CD4-positive, alpha-beta memory T cell (primary cell): ENCODE measurements around the gene PXT1. TPM values are rescaled to one million over a fixed set of nuclear protein-coding genes. Genes with fewer than 3 reads are reported as not detected.

Experiments used
- CTCF ChIA-PET: fragments of 350-600 bp; sonication (Branson Sonifier 250); formaldehyde crosslinking; loops from one replicate; lab custom pipeline; 2021; ENCODE audit warnings: inconsistent platforms; ENCODE audit not compliant: partially characterized antibody; lab: Charles Lee
- POLR2A ChIA-PET: fragments of 350-600 bp; sonication (Branson Sonifier 250); formaldehyde crosslinking; loops from one replicate; lab custom pipeline; 2021; ENCODE audit not compliant: partially characterized antibody; lab: Charles Lee
- DNase-seq, 5 donors: peaks; one replicate each; pipeline versions ENCODE4 v3.0.0 to v3.0.0-alpha.2; 2020 to 2022; ENCODE audit warnings: mixed read lengths in 1 of 5
- H3K27ac ChIP-seq: one replicate; pipeline ENCODE4 v1.7.0; 2013; ENCODE audit warnings: low read depth, low read length
- H3K27me3 ChIP-seq: 2 replicates; pipeline ENCODE4 v1.7.0; 2013; ENCODE audit warnings: mild to moderate bottlenecking, low read length, moderate library complexity; ENCODE audit not compliant: insufficient read depth
- H3K36me3 ChIP-seq: 2 replicates; pipeline ENCODE4 v1.7.0; 2013; ENCODE audit warnings: mild to moderate bottlenecking, low read length, moderate library complexity; ENCODE audit not compliant: insufficient read depth
- H3K4me1 ChIP-seq: 2 replicates; pipeline ENCODE4 v1.7.0; 2013; ENCODE audit warnings: mild to moderate bottlenecking, low read length, moderate library complexity; ENCODE audit not compliant: insufficient read depth
- H3K4me3 ChIP-seq, 2 donors: one replicate each; pipeline ENCODE4 v1.7.0; 2013; ENCODE audit warnings: low read length in 2 of 2, mild to moderate bottlenecking in 1 of 2
- H3K9me3 ChIP-seq, 2 donors: one replicate each; pipeline ENCODE4 v1.7.0; 2013; ENCODE audit warnings: low read length in 2 of 2, control low read depth in 1 of 2; ENCODE audit not compliant: control insufficient read depth in 1 of 2
- H3K27ac Mint-ChIP-seq, 7 donors: one replicate each; pipeline ENCODE4 v1.8.0; 2020 to 2021; ENCODE audit warnings: mixed read lengths in 7 of 7, mild to moderate bottlenecking in 6 of 7, inconsistent platforms in 3 of 7, moderate library complexity in 3 of 7
- H3K27me3 Mint-ChIP-seq, 2 donors: one replicate each; pipeline ENCODE4 v1.8.0; 2020 to 2021; ENCODE audit warnings: mixed read lengths in 2 of 2
- H3K36me3 Mint-ChIP-seq, 2 donors: one replicate each; pipeline ENCODE4 v1.8.0; 2020 to 2021; ENCODE audit warnings: mixed read lengths in 2 of 2, inconsistent platforms in 1 of 2, mild to moderate bottlenecking in 1 of 2
- H3K4me1 Mint-ChIP-seq, 4 donors: one replicate each; pipeline ENCODE4 v1.8.0; 2020 to 2021; ENCODE audit warnings: mixed read lengths in 4 of 4, mild to moderate bottlenecking in 1 of 4
- H3K4me3 Mint-ChIP-seq, 8 donors: one replicate each; pipeline ENCODE4 v1.8.0; 2020 to 2021; ENCODE audit warnings: mixed read lengths in 8 of 8, mild to moderate bottlenecking in 7 of 8, moderate library complexity in 6 of 8, inconsistent platforms in 3 of 8
- H3K9me3 Mint-ChIP-seq, 8 donors: one replicate each; pipeline ENCODE4 v1.8.0; 2020 to 2021; ENCODE audit warnings: mixed read lengths in 8 of 8, mild to moderate bottlenecking in 5 of 8, inconsistent platforms in 3 of 8, moderate library complexity in 1 of 8
- intact Hi-C: fragments of 100-400 bp; cut with micrococcal nuclease; formaldehyde crosslinking; loops from one replicate; pipeline ENCODE4 v1.15.1; 2023
- polyA plus RNA-seq, 2 donors: library from polyadenylated mRNA; unstranded; fragments of 300-500 nt; fragmentation: Illumina TruSeq; gene quantifications; one replicate each; pipeline ENCODE4 v1.2.3, GENCODE V29; 2021
- total RNA-seq, 2 experiments: library from RNA; stranded (reverse); gene quantifications; one replicate each; pipeline ENCODE4 v1.2.3, GENCODE V29; 2021

PXT1 gene
- total and polyA plus RNA-seq, 4 experiments from 2014 or later: 0.25 TPM; not detected in 3

- H3K27me3 ChIP-seq: no peaks in the 10 kb centered on the region
- no peak for DNase-seq
- no peak overlapping the region for H3K27ac Mint-ChIP-seq
- H3K4me1 ChIP-seq: no peaks in the 10 kb centered on the region
- H3K27me3 Mint-ChIP-seq: peaks cover 3 to 10% of the 10 kb centered on the region in 2 donors
- no peak overlapping the region for H3K27ac ChIP-seq
- H3K4me1 Mint-ChIP-seq: no peaks in the 10 kb centered on the region
- intact Hi-C loops: no loop called here
- no peak overlapping the region for H3K4me3 ChIP-seq
- no peaks in the 10 kb centered on the region for H3K9me3 ChIP-seq
- no peaks in the 10 kb centered on the region for H3K9me3 Mint-ChIP-seq
- ChIA-PET POLR2A (no interaction called here), CTCF (interaction anchor here (0.7 kb wide), 1 partner anchor 323 kb away, joined by 3 read pairs; no protein-coding TSS in a partner anchor)
- H3K36me3 ChIP-seq: no peaks in the 10 kb centered on the region
- no peak overlapping the region for H3K4me3 Mint-ChIP-seq
- no peaks in the 10 kb centered on the region for H3K36me3 Mint-ChIP-seq
Measured at GRCh38 chr6:36402481-36402880, 40.2 kb downstream of the PXT1 start.

- no peak overlapping the region for H3K27ac ChIP-seq
- intact Hi-C loops: no loop called here
- H3K4me3 Mint-ChIP-seq: no peak overlapping the region
Measured at GRCh38 chr6:36399970-36400369, 42.7 kb downstream of the PXT1 start.

GRCh38 chr6:36392621-36393020 lies 50.0 kb downstream of the PXT1 start:
- no peak for DNase-seq
- POLR2A ChIA-PET: no interaction called here
- H3K4me3 Mint-ChIP-seq: no peak overlapping the region
- Histone ChIP-seq H3K4me1 (peaks cover 10% of the 10 kb centered on the region), H3K4me3 (no peak overlapping the region), H3K27ac (no peak overlapping the region), H3K27me3 (no peaks in the 10 kb centered on the region), H3K36me3 (no peaks in the 10 kb centered on the region), H3K9me3 (no peaks in the 10 kb centered on the region)
- no peaks in the 10 kb centered on the region for H3K9me3 Mint-ChIP-seq
- intact Hi-C loops: no loop called here
- H3K4me1 Mint-ChIP-seq: peaks cover 2 to 7% (median 6%) of the 10 kb centered on the region in 4 donors
- H3K27ac Mint-ChIP-seq: no peak overlapping the region
- H3K36me3 Mint-ChIP-seq: no peaks in the 10 kb centered on the region
- peaks cover 0 to 12% of the 10 kb centered on the region in 2 donors for H3K27me3 Mint-ChIP-seq
- CTCF ChIA-PET: no interaction called here

More at GRCh38 chr6:36399970-36400369, 42.7 kb downstream of the PXT1 start:
- H3K27ac Mint-ChIP-seq: no peak overlapping the region
- CTCF ChIA-PET: no interaction called here
- no peaks in the 10 kb centered on the region for H3K36me3 Mint-ChIP-seq
- no peaks in the 10 kb centered on the region for H3K9me3 ChIP-seq
- no peaks in the 10 kb centered on the region for H3K9me3 Mint-ChIP-seq
- H3K4me1 ChIP-seq: no peaks in the 10 kb centered on the region
- no peaks in the 10 kb centered on the region for H3K4me1 Mint-ChIP-seq
- POLR2A ChIA-PET: no interaction called here
- H3K27me3 ChIP-seq: no peaks in the 10 kb centered on the region
- H3K4me3 ChIP-seq: no peak overlapping the region
- peaks cover 1 to 5% of the 10 kb centered on the region in 2 donors for H3K27me3 Mint-ChIP-seq
- no peaks in the 10 kb centered on the region for H3K36me3 ChIP-seq
- no peak for DNase-seq

GRCh38 chr6:36389353-36389752 lies 53.3 kb downstream of the PXT1 start:
- Histone ChIP-seq H3K4me1 (peaks cover 26% of the 10 kb centered on the region), H3K4me3 (no peak overlapping the region), H3K27me3 (no peaks in the 10 kb centered on the region), H3K36me3 (no peaks in the 10 kb centered on the region), H3K9me3 (no peaks in the 10 kb centered on the region), H3K27ac (no peak overlapping the region)
- Mint-ChIP-seq H3K27me3 (peaks cover 0 to 12% of the 10 kb centered on the region in 2 donors), H3K36me3 (peaks cover 0 to 10% of the 10 kb centered on the region in 2 donors), H3K9me3 (no peaks in the 10 kb centered on the region), H3K4me1 (peaks cover 10 to 30% (median 21%) of the 10 kb centered on the region in 4 donors), H3K4me3 (peak overlapping the region in 2 of 8 donors; percentile 11 to 35), H3K27ac (no peak overlapping the region)
- no peak for DNase-seq
- POLR2A ChIA-PET: no interaction called here
- CTCF ChIA-PET: no interaction called here
- intact Hi-C loops: no loop called here

- H3K4me1 Mint-ChIP-seq: peaks cover 13 to 44% (median 28%) of the 10 kb centered on the region in 4 donors
- peaks cover 0 to 12% of the 10 kb centered on the region in 2 donors for H3K36me3 Mint-ChIP-seq
- Histone ChIP-seq H3K9me3 (no peaks in the 10 kb centered on the region), H3K36me3 (no peaks in the 10 kb centered on the region), H3K27ac (peak within 1 kb of the TSS; percentile 45), H3K27me3 (no peaks in the 10 kb centered on the region), H3K4me1 (peaks cover 42% of the 10 kb centered on the region), H3K4me3 (peak within 1 kb of the TSS; percentile 75 to 94)
- H3K27me3 Mint-ChIP-seq: peaks cover 0 to 9% of the 10 kb centered on the region in 2 donors
- intact Hi-C loops: no loop called here
- no peaks in the 10 kb centered on the region for H3K9me3 Mint-ChIP-seq
- H3K27ac Mint-ChIP-seq: peak within 1 kb of the TSS; percentile 42 to 94 (median 70)
- ChIA-PET CTCF (no interaction called here), POLR2A (interaction anchor here (1.2 kb wide), 1 partner anchor 36 kb away, joined by 3 read pairs; no protein-coding TSS in a partner anchor)
- H3K4me3 Mint-ChIP-seq: peak within 1 kb of the TSS; percentile 90 to 99 (median 96)
- DNase-seq: peak; percentile 31 to 59 (median 37)
Measured at GRCh38 chr6:36387440-36388303, 55.0 kb downstream of the PXT1 start, which contains the start of gene ETV7. ETV7 (minus strand) TSS chr6:36387669; CDS start chr6:36387541, 128 bp downstream.

GRCh38 chr6:36386495-36387439 lies 55.9 kb downstream of the PXT1 start:
- H3K9me3 ChIP-seq: no peaks in the 10 kb centered on the region
- peaks cover 42% of the 10 kb centered on the region for H3K4me1 ChIP-seq
- H3K27me3 ChIP-seq: no peaks in the 10 kb centered on the region
- POLR2A ChIA-PET: interaction anchor here (1.2 kb wide), 1 partner anchor 36 kb away, joined by 3 read pairs; no protein-coding TSS in a partner anchor
- Mint-ChIP-seq H3K36me3 (peaks cover 0 to 12% of the 10 kb centered on the region in 2 donors), H3K27ac (peak overlapping the region; percentile 42 to 94 (median 70)), H3K4me3 (peak overlapping the region; percentile 90 to 99 (median 96)), H3K9me3 (no peaks in the 10 kb centered on the region), H3K27me3 (peaks cover 0 to 9% of the 10 kb centered on the region in 2 donors), H3K4me1 (peaks cover 13 to 44% (median 28%) of the 10 kb centered on the region in 4 donors)
- H3K27ac ChIP-seq: peak overlapping the region; percentile 45
- CTCF ChIA-PET: no interaction called here
- intact Hi-C loops: no loop called here
- peak in 4 of 5 donors; percentile 11 to 25 (median 18) for DNase-seq
- H3K36me3 ChIP-seq: no peaks in the 10 kb centered on the region
- H3K4me3 ChIP-seq: peak overlapping the region; percentile 75 to 94
